IPS-15b (cell line): ENCODE data around the gene LAIR1.
"Not testable (repeated sequence)": the region's sequence is repeated elsewhere in the genome, so short reads cannot be mapped to it uniquely, and the experiment has no call there.

Experiments
- H3K27me3 ChIP-seq: one replicate; pipeline ENCODE4 v1.6.1; 2013; ENCODE audit warnings: low read length; ENCODE audit not compliant: control insufficient read depth, insufficient read depth
- H3K36me3 ChIP-seq: one replicate; pipeline ENCODE4 v1.6.1; 2013; ENCODE audit warnings: low read length; ENCODE audit not compliant: control insufficient read depth, insufficient read depth
- H3K4me1 ChIP-seq: one replicate; pipeline ENCODE4 v1.6.1; 2013; ENCODE audit warnings: mild to moderate bottlenecking, low read length; ENCODE audit not compliant: control insufficient read depth, insufficient read depth
- H3K4me3 ChIP-seq: one replicate; pipeline ENCODE4 v1.5.1; 2013; ENCODE audit warnings: low read depth, low read length
- H3K9ac ChIP-seq: one replicate; pipeline ENCODE4 v1.6.1; 2013; ENCODE audit warnings: low read depth, mild to moderate bottlenecking, low read length
- H3K9me3 ChIP-seq: one replicate; pipeline ENCODE4 v1.6.1; 2013; ENCODE audit warnings: mild to moderate bottlenecking, low read length; ENCODE audit not compliant: control insufficient read depth, insufficient read depth

Gene LAIR1

GRCh38 chr19:54336893-54337857 is 27.6 kb downstream of the LAIR1 start:
- Histone ChIP-seq H3K4me1 (peaks cover 3% of the 10 kb centered on the region), H3K9me3 (no peaks in the 10 kb centered on the region), H3K27me3 (no peaks in the 10 kb centered on the region), H3K9ac (no peak overlapping the region), H3K36me3 (no peaks in the 10 kb centered on the region), H3K4me3 (no peak overlapping the region)

- Histone ChIP-seq H3K9me3 (no peaks in the 10 kb centered on the region), H3K36me3 (no peaks in the 10 kb centered on the region), H3K4me1 (peaks cover 3% of the 10 kb centered on the region), H3K4me3 (no peak overlapping the region), H3K27me3 (no peaks in the 10 kb centered on the region), H3K9ac (no peak overlapping the region)
These were observed 28.5 kb downstream of the LAIR1 start for GRCh38 chr19:54335979-54336892.

- Histone ChIP-seq H3K36me3 (no peaks in the 10 kb centered on the region), H3K9ac (no peak overlapping the region), H3K4me1 (peaks cover 3% of the 10 kb centered on the region), H3K9me3 (no peaks in the 10 kb centered on the region), H3K4me3 (no peak overlapping the region), H3K27me3 (no peaks in the 10 kb centered on the region)
These were observed 29.6 kb downstream of the LAIR1 start for GRCh38 chr19:54335164-54335563.

GRCh38 chr19:54333586-54334298 is 31.0 kb downstream of the LAIR1 start:
- Histone ChIP-seq H3K9me3 (no peaks in the 10 kb centered on the region), H3K36me3 (no peaks in the 10 kb centered on the region), H3K4me3 (no peak overlapping the region), H3K4me1 (peaks cover 3% of the 10 kb centered on the region), H3K9ac (no peak overlapping the region), H3K27me3 (no peaks in the 10 kb centered on the region)

- peaks cover 3% of the 10 kb centered on the region for H3K4me1 ChIP-seq
- no peak overlapping the region for H3K9ac ChIP-seq
- no peaks in the 10 kb centered on the region for H3K27me3 ChIP-seq
- H3K36me3 ChIP-seq: no peaks in the 10 kb centered on the region
- H3K4me3 ChIP-seq: no peak overlapping the region
- no peaks in the 10 kb centered on the region for H3K9me3 ChIP-seq
These were observed 32.6 kb downstream of the LAIR1 start for GRCh38 chr19:54332149-54332548.

GRCh38 chr19:54331626-54332025 is 33.1 kb downstream of the LAIR1 start:
- no peaks in the 10 kb centered on the region for H3K27me3 ChIP-seq
- peaks cover 1% of the 10 kb centered on the region for H3K4me1 ChIP-seq
- H3K36me3 ChIP-seq: no peaks in the 10 kb centered on the region
- H3K4me3 ChIP-seq: no peak overlapping the region
- H3K9me3 ChIP-seq: no peaks in the 10 kb centered on the region
- H3K9ac ChIP-seq: no peak overlapping the region

DNA sequence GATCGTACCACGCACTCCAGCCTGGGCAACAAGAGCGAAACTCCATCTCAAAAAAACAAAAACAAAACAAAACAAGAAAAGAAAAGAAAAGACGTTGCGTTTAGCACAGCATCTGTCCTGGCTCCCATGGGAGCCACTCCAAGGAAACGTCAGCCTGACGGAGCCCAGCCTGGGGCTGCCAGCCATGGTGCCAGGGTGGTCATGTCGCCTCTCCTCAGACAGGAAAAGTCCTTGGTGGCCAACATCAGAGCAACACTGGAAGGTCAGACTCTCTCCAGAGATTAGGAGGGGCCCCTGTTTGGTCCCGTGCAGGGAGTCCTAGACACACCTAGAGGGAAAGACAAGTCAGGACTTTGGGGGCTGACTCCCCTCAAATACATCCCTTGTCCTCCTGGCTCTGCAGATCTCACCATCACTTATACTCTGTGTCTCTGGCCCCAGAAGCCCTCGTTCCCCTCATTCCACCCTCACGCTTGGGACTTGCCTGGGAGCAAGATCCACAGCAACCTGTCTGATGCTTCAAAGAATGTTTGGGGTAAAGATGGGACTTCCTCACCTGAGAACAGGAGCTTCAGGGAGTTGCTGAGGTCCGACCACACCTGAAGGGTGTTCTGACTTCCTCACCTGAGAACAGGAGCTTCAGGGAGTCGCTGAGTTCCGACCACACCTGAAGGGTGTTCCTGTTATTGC is 35.1 kb downstream of the LAIR1 start:
- Histone ChIP-seq H3K9me3 (no peaks in the 10 kb centered on the region), H3K36me3 (no peaks in the 10 kb centered on the region), H3K27me3 (no peaks in the 10 kb centered on the region), H3K4me1 (peaks cover 7% of the 10 kb centered on the region), H3K4me3 (no peak overlapping the region), H3K9ac (no peak overlapping the region)

- not testable (repeated sequence) for H3K4me3 ChIP-seq, H3K27me3 ChIP-seq, H3K9ac ChIP-seq, H3K9me3 ChIP-seq, H3K36me3 ChIP-seq
- H3K4me1 ChIP-seq: peaks cover 13% of the 10 kb centered on the region
These were observed 36.0 kb downstream of the LAIR1 start for GRCh38 chr19:54328781-54329180.

DNA sequence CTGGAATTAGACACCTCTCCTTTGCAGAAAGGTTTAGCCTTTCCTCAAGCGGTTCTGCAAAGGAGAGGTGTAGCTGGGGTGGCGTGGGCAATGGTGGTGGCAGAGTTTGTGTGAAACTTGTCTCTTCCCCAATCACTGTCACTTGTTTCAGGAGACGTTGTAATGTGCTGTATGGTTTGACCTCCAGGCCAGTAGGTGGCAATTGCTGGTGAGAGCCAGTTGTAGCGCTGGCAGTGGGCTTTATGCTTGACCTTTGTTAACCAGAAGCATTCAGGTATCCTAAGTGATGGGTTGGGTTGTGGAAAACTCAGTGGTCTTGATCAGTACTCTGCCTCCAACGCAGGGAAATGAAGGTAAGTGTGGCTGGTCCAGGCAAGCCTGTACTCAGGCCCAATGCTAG is 39.1 kb downstream of the LAIR1 start:
- H3K9me3 ChIP-seq: no peaks in the 10 kb centered on the region

GRCh38 chr19:54325194-54325621 is 39.5 kb downstream of the LAIR1 start:
- H3K9ac ChIP-seq: no peak overlapping the region

More for the DNA sequence above, 39.1 kb downstream of the LAIR1 start:
- Histone ChIP-seq H3K36me3 (no peaks in the 10 kb centered on the region), H3K4me1 (peaks cover 16% of the 10 kb centered on the region), H3K9ac (no peak overlapping the region), H3K27me3 (peaks cover 3% of the 10 kb centered on the region), H3K4me3 (no peak overlapping the region)

GRCh38 chr19:54324071-54324470 is 40.7 kb downstream of the LAIR1 start:
- H3K27me3 ChIP-seq: peaks cover 3% of the 10 kb centered on the region
- peaks cover 16% of the 10 kb centered on the region for H3K4me1 ChIP-seq
- no peaks in the 10 kb centered on the region for H3K9me3 ChIP-seq
- no peak overlapping the region for H3K4me3 ChIP-seq
- no peak overlapping the region for H3K9ac ChIP-seq
- no peaks in the 10 kb centered on the region for H3K36me3 ChIP-seq

More at GRCh38 chr19:54325194-54325621, 39.5 kb downstream of the LAIR1 start:
- H3K9me3 ChIP-seq: no peaks in the 10 kb centered on the region
- H3K27me3 ChIP-seq: peaks cover 3% of the 10 kb centered on the region
- no peak overlapping the region for H3K4me3 ChIP-seq
- H3K4me1 ChIP-seq: peaks cover 16% of the 10 kb centered on the region
- H3K36me3 ChIP-seq: no peaks in the 10 kb centered on the region
